Testis (tissue), 3 donors: ENCODE data around the gene EED. TPM values are rescaled to one million over a fixed set of nuclear protein-coding genes. Genes with fewer than 3 reads are reported as not detected.
A peak's percentile ranks its signal among the peaks of the same experiment; 100 is the strongest.
"Not testable (repeated sequence)": the region's sequence is repeated elsewhere in the genome, so short reads cannot be mapped to it uniquely, and the experiment has no call there.

Experiments
- DNase-seq: peaks from one replicate; pipeline ENCODE4 v3.0.0-alpha.2; 2019
- H3K27ac ChIP-seq, 2 donors: fragments of 200-600 bp; sonication (generic); one replicate each; pipeline ENCODE4 v1.5.1; 2019
- H3K27me3 ChIP-seq: fragments of 200-600 bp; sonication (generic); one replicate; pipeline ENCODE4 v1.5.1; 2019
- H3K36me3 ChIP-seq: fragments of 200-600 bp; sonication (generic); one replicate; pipeline ENCODE4 v1.5.1; 2017; ENCODE audit warnings: low read depth; ENCODE audit errors: missing control alignments
- H3K4me1 ChIP-seq: fragments of 200-600 bp; sonication (generic); one replicate; pipeline ENCODE4 v1.5.1; 2019
- H3K4me3 ChIP-seq, 2 donors: fragments of 200-600 bp; sonication (generic); one replicate each; pipeline ENCODE4 v1.5.1; 2017 to 2019
- H3K9me3 ChIP-seq: fragments of 200-600 bp; sonication (generic); one replicate; pipeline ENCODE4 v1.5.1; 2017
- CTCF ChIP-seq, 3 experiments: fragments of 450-650 bp in 2 of 3; fragments of 200-600 bp in 1 of 3; sonication (generic) in 1 of 3; IDR thresholded peaks; one replicate each; pipeline ENCODE4 v1.5.1; 2016 to 2019; ENCODE audit warnings: antibody characterized with exemption in 3 of 3, mild to moderate bottlenecking in 2 of 3, moderate library complexity in 1 of 3
- POLR2A ChIP-seq: fragments of 450-650 bp; IDR thresholded peaks from one replicate; pipeline ENCODE4 v1.6.1; 2017; ENCODE audit warnings: antibody characterized with exemption, mild to moderate bottlenecking, moderate library complexity
- WGBS, 2 donors: methylation state at CpG; one replicate each; pipeline ENCODE4 v1.1.5; 2018; 5-methylcytosine and 5-hydroxymethylcytosine counted together
- intact Hi-C: fragments of 100-400 bp; cut with DNase I; formaldehyde crosslinking; loops from one replicate; pipeline ENCODE4 v1.15.1; 2023; ENCODE audit warnings: low total_unique reads
- polyA plus RNA-seq: library from polyadenylated mRNA; stranded (reverse); fragments of 350-450 nt; fragmentation: Illumina TruSeq; extraction: RNeasy Lipid Tissue Mini Kit (QIAGEN cat#74804); gene quantifications from one replicate; pipeline ENCODE4 v1.2.3, GENCODE V29; 2014; ENCODE audit warnings: low read depth, low replicate concordance; ENCODE audit not compliant: insufficient read depth
- total RNA-seq, 2 donors: library from RNA; depleted of rRNA; stranded (reverse); fragments of >200 nt; gene quantifications; one replicate each; pipeline ENCODE4 v1.2.3, GENCODE V29; 2016

EED gene
- total and polyA plus RNA-seq, 3 donors from 2014 or later, result 19.0 to 38.0 (median 29.9) TPM

DNA sequence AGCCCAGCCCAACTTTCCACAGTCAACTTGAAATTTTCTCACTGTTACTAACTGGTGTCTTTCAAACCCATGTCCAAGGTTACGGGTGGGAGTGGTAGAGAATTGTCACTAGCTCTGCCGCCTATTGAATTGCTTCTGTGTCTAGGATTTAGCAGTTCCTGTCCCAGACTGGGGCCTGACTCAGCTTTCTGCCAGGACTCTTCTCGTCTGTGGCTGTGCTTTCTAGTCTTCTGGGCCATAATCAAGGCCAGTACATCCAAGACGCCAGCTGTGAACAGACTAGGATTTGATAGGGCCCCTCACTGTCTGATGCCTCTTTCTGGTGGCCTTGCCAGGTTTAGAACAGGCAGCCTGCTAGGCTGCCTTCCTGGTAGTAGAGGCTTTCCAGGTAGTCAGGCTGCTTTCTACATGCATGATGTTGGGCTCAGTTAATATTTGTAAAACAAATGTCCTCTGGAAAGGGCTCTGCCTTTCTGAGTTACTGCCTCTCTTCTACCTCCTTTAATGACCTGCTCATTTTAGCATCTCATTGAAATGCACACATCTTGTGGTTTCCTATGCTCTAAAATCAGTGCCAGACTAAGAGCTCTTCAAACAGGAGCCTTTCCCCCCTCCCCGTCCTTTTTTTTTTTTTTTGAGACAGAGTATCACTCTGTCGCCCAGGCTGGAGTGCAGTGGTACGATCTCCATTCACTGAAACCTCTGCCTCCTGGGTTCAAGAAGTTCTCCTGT, 44.4 kb downstream of the EED start:
- Histone ChIP-seq H3K27me3 (no peaks in the 10 kb centered on the region), H3K27ac (no peak overlapping the region), H3K36me3 (no peaks in the 10 kb centered on the region), H3K4me1 (no peaks in the 10 kb centered on the region), H3K4me3 (no peak overlapping the region), H3K9me3 (no peaks in the 10 kb centered on the region)
- intact Hi-C loops, result no loop called here
- TF ChIP-seq CTCF (IDR thresholded peaks at IDR 0.05) (no peak), POLR2A (no peak)
- WGBS, 2 donors, result 53 to 61% methylated on average over 7 of the region's 7 CpGs
- peak; percentile 65 for DNase-seq

- H3K27ac ChIP-seq, H3K36me3 ChIP-seq, H3K4me3 ChIP-seq, H3K4me1 ChIP-seq, H3K9me3 ChIP-seq, DNase-seq, H3K27me3 ChIP-seq, intact Hi-C loops: not testable (repeated sequence)
- WGBS, 2 donors, result 85 to 91% methylated on average over 9 of the region's 9 CpGs
Measured at GRCh38 chr11:86289508-86290280, 45.1 kb downstream of the EED start.

DNA sequence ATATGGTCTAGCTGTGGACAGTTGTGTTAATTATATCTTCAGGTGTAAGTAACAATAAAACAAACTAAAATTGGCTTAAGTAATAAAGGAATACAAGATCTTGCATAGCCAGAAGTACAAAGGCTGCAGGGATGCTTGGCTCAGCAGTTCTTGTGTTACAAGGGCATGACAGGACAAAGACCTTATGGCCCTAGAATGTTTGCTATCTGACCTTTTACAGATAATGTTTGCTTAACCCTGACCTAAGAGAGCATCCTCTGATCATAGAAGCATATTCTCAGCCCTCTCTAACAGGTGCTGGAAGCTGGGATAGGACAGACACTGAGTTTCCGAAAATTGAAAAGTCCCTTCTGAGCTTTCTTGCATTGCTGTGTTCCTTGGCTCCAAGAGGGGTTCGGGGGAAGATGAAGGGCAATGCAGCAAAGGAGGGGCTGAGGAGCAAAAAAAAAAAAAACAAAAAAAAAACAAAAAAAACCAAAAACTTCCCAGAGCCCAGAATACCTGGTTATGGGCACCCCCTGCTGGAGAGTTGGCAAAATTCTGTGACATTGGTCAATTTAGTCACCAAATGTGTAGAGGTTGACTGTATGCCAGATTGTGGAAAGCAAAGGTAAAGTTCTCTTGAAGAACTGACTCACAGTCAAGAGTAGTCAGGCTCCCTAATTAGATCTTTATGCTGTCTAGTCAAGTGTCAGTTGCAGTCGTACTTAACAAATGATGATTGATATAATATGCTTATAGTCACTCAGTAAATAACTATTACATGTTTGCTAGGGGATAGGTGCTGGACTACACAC, 47.1 kb downstream of the EED start:
- Histone ChIP-seq H3K4me1 (no peaks in the 10 kb centered on the region), H3K9me3 (no peaks in the 10 kb centered on the region), H3K27me3 (no peaks in the 10 kb centered on the region), H3K36me3 (no peaks in the 10 kb centered on the region), H3K27ac (no peak overlapping the region), H3K4me3 (no peak overlapping the region)
- peak; percentile 60 for DNase-seq
- peak; percentile 52 to 66 (median 55) for TF ChIP-seq CTCF (IDR thresholded peaks at IDR 0.05)
- TF ChIP-seq POLR2A, result no peak
- intact Hi-C loops, result no loop called here
- WGBS, 2 donors, result 48 to 50% methylated on average over 3 of the region's 3 CpGs

GRCh38 chr11:86292912-86293616, 48.5 kb downstream of the EED start:
- Histone ChIP-seq H3K36me3 (no peaks in the 10 kb centered on the region), H3K4me1 (no peaks in the 10 kb centered on the region), H3K27ac (no peak overlapping the region), H3K9me3 (no peaks in the 10 kb centered on the region), H3K4me3 (no peak overlapping the region), H3K27me3 (no peaks in the 10 kb centered on the region)
- no peak for DNase-seq
- 88 to 89% methylated on average over 6 of the region's 6 CpGs for WGBS, 2 donors
- no peak for TF ChIP-seq CTCF (IDR thresholded peaks at IDR 0.05)
- no peak for TF ChIP-seq POLR2A
- intact Hi-C loops, result no loop called here

DNA sequence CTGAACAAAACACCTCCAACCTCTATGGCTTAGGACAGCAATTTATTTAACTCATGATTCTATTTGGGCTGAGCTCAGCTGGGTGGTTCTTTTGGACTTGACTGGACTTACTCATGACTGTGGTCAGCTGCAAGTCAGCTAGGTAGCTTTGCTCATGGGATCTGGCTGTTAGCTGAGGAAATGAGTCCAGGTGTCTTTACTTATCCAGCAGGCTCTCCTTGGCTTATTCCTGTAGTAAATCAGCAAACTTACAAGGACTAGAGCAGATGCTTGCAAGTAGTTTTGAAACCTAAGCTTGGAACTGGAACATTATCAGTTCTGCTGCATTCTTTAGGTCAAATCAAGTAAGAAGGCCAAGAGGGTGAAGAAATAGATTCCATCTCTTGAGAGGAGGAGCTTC, 49.5 kb downstream of the EED start:
- H3K9me3 ChIP-seq, result no peaks in the 10 kb centered on the region
- no peaks in the 10 kb centered on the region for H3K36me3 ChIP-seq
- no peaks in the 10 kb centered on the region for H3K27me3 ChIP-seq
- intact Hi-C loops, result no loop called here
- TF ChIP-seq CTCF (IDR thresholded peaks at IDR 0.05), result no peak
- TF ChIP-seq POLR2A, result no peak
- H3K4me1 ChIP-seq, result no peaks in the 10 kb centered on the region
- no peak for DNase-seq
- H3K4me3 ChIP-seq, result no peak overlapping the region
- H3K27ac ChIP-seq, result no peak overlapping the region
